ENCODE data around the gene LARGE2.

LARGE2 gene

DNA sequence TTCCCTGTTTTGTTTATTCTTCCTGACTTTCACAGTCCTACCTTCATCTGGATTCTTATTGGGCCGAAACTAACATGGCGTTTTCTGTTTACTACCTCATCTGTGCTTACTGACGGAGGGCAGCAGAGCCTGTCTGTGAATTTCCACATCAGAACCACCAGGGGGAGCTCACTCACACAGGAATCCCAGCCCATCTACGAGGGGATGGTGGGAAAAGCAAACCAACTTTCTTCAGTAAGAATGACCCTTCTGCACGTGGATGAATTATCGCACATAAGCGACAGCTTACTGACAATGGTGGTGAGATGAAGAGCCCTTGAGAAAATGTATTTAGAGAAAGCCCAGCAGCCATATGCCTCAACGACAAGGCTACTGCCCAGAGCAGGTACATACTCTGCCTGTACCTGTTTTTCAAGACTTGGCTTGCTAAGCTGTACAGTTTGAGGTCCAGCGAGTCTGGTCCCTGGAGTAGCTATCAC is 42.5 kb downstream of the LARGE2 start:
- peak; percentile 85 for DNase-seq (ENCODE audit: low spot score)

DNA sequence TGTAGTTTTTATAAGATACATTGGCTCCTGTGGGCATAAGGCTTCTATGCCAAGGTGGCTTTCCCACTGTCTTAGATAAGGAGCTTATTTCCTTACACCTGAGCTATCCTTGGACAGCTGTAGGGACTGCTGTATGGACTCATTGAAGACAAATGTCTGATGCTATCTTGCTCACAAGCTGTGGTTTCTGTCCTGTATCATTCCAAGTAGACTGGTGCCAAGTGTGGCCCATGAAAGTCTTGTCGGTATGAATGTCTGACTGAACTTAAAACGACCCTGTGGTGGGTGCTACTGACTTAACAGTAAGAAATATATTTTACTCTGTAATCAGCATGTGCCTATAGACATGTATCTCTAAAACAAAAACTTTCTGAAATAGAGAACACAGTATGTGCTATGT is 45.0 kb downstream of the LARGE2 start:
- DNase-seq (ENCODE audit: low spot score) = no peak

DNA sequence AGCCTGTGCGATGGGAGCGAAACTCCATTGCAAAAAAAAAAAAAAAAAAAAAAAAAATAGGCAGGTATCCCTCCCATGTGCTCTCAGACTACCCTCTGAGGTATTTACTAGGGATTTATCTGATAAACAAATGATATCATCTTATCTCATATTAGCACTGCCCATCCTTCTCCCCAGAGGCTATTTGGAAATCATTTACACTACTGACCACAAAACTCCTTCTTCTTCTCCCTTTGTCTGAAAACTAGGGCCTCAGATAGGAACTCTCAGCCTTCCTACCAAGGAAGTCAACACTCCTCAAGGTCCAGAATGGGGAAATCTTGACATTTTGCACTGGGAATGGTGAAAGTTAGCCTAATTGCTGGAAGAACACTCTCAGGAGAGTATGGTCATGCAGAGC is 46.4 kb downstream of the LARGE2 start:
- no peak for DNase-seq (ENCODE audit: low spot score)

DNA sequence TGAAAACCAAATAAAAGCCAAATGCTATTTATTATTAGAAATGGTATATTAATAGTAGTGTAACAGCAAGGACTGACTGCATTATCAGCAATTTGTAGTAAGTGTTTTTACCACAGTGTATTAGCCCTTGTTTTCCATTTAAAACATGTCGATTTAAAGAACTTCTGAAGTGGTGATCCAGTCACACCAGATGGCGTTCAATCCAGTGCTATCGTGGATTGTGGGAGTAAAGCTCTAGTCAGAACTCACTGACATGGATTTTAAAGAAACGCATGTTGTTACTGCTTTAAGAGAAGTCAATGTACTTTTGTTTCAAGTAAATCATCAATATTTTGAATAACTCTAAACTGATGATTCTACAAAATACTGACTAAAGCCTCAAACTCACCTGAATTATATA is 51.1 kb downstream of the LARGE2 start:
- no peak for DNase-seq (ENCODE audit: low spot score)

DNA sequence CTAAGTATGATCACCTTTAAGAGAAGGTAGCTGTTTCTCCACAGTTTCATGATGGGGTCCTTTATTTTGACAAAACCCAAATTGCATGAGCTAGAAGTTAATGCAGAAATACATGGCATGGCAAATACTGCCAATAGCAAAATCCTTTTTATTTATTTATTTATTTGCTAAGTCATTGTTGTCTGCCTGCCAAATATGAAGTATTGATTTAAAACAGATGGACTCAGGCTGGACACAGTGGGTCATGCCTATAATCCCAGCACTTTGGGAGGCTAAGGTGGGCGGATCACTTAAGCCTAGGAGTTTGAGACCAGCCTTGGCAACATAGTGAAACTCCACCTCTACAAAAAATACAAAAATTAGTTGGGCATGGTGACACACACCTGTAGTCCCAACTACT is 52.4 kb downstream of the LARGE2 start:
- DNase-seq (ENCODE audit: low spot score) = no peak
